H1 (cell line): ENCODE results near the gene HIVEP3. TPM values are rescaled to one million over a fixed set of nuclear protein-coding genes. Genes with fewer than 3 reads are reported as not detected.
A peak's percentile ranks its signal among the peaks of the same experiment; 100 is the strongest.

ENCODE experiments used
- CTCF ChIA-PET: fragments of 300-600 bp; sonication (Branson Sonifier 250); formaldehyde crosslinking; loops from one replicate; lab custom pipeline; 2021; ENCODE audit not compliant: partially characterized antibody; lab: Charles Lee
- POLR2A ChIA-PET: fragments of 300-600 bp; sonication (Branson Sonifier 250); formaldehyde crosslinking; loops from one replicate; lab custom pipeline; 2021; ENCODE audit warnings: inconsistent platforms; ENCODE audit not compliant: partially characterized antibody; lab: Charles Lee
- DNase-seq, 2 experiments: peaks; one replicate each; pipeline versions ENCODE4 v3.0.0 to v3.0.0-alpha.2; 2010 to 2022; ENCODE audit warnings: low spot score in 2 of 2, low read depth in 1 of 2, mixed read lengths in 1 of 2
- FAIRE-seq: peaks from 2 replicates; lab custom pipeline; 2011; peaks lifted over from hg19 to GRCh38; lab: Jason Lieb, UNC
- H2AFZ ChIP-seq: 2 replicates; pipeline ENCODE4 v1.8.1; 2012; ENCODE audit warnings: low read length, inconsistent platforms
- H2AK5ac ChIP-seq: 2 replicates; pipeline ENCODE4 v1.6.1; 2013; ENCODE audit warnings: low read depth, low read length
- H2BK120ac ChIP-seq: replicated peaks from 2 replicates; pipeline ENCODE3; 2013; ENCODE audit warnings: low read depth, low read length, inconsistent platforms
- H2BK12ac ChIP-seq: 2 replicates; pipeline ENCODE4 v1.6.1; 2013; ENCODE audit warnings: low read depth, low read length
- H2BK15ac ChIP-seq: 2 replicates; pipeline ENCODE4 v1.6.1; 2013; ENCODE audit warnings: low read length
- H2BK20ac ChIP-seq: 2 replicates; pipeline ENCODE4 v1.6.1; 2013; ENCODE audit warnings: low read length
- H2BK5ac ChIP-seq: 2 replicates; pipeline ENCODE4 v1.6.1; 2013; ENCODE audit warnings: low read depth, low read length
- H3K14ac ChIP-seq: 2 replicates; pipeline ENCODE4 v1.6.1; 2013; ENCODE audit warnings: inconsistent platforms; ENCODE audit not compliant: insufficient read length
- H3K18ac ChIP-seq: 2 replicates; pipeline ENCODE4 v1.6.1; 2013; ENCODE audit warnings: low read length; ENCODE audit errors: extremely low read depth
- H3K23ac ChIP-seq: 2 replicates; pipeline ENCODE4 v1.6.1; 2013; ENCODE audit warnings: inconsistent platforms; ENCODE audit not compliant: insufficient read length
- H3K23me2 ChIP-seq: 2 replicates; pipeline ENCODE4 v1.6.1; 2013; ENCODE audit warnings: low read depth, low read length
- H3K27ac ChIP-seq: 2 replicates; pipeline ENCODE4 v1.6.1; 2011; ENCODE audit warnings: low read depth, low read length, inconsistent platforms
- H3K27me3 ChIP-seq, 4 experiments: replicated peaks in 1 of 4; 1 replicate in 1 of 4; 2 replicates in 3 of 4; pipeline versions ENCODE4 v1.6.1 to v1.8.1; 2011 to 2013; ENCODE audit warnings: low read length in 3 of 4, mild to moderate bottlenecking in 3 of 4, inconsistent platforms in 2 of 4, mixed read lengths in 2 of 4, moderate library complexity in 1 of 4; ENCODE audit not compliant: control insufficient read depth in 3 of 4, insufficient read depth in 3 of 4; ENCODE audit errors: extremely low read depth in 1 of 4
- H3K36me3 ChIP-seq, 4 experiments: 2 replicates each; pipeline versions ENCODE4 v1.6.1 to v1.8.1; 2011 to 2013; ENCODE audit warnings: mild to moderate bottlenecking in 4 of 4, low read length in 3 of 4, moderate library complexity in 2 of 4, control low read depth in 1 of 4, inconsistent platforms in 1 of 4; ENCODE audit not compliant: insufficient read depth in 4 of 4, control insufficient read depth in 2 of 4
- H3K4ac ChIP-seq: replicated peaks from 2 replicates; pipeline ENCODE3; 2013; ENCODE audit warnings: low read length, low read depth, mixed read lengths, inconsistent platforms; ENCODE audit not compliant: insufficient read length
- H3K4me1 ChIP-seq, 4 experiments: replicated peaks in 1 of 4; 1 replicate in 1 of 4; 2 replicates in 3 of 4; pipeline versions ENCODE4 v1.6.1 to v1.8.1; 2011 to 2013; ENCODE audit warnings: low read length in 3 of 4, inconsistent platforms in 2 of 4, mixed read lengths in 1 of 4; ENCODE audit not compliant: insufficient read depth in 4 of 4, control insufficient read depth in 3 of 4
- H3K4me2 ChIP-seq, 2 experiments: 2 replicates each; pipeline versions ENCODE4 v1.6.1 to v1.8.1; 2011 to 2013; ENCODE audit warnings: low read depth in 2 of 2, low read length in 2 of 2, control low read depth in 1 of 2, inconsistent platforms in 1 of 2, mild to moderate bottlenecking in 1 of 2; ENCODE audit not compliant: insufficient read depth in 1 of 2
- H3K4me3 ChIP-seq, 4 experiments: fragments of 200-600, 300-600 bp in 1 of 4; sonication (generic), shearing (Covaris generic), sonication (Bioruptor Twin) in 1 of 4; 2 replicates each; pipeline versions ENCODE4 v1.5.1 to v1.8.1; 2011 to 2016; ENCODE audit warnings: low read length in 4 of 4, low read depth in 3 of 4, control low read depth in 2 of 4, inconsistent platforms in 2 of 4, mild to moderate bottlenecking in 2 of 4, mixed read lengths in 1 of 4, moderate library complexity in 1 of 4; ENCODE audit not compliant: insufficient read depth in 2 of 4; ENCODE audit errors: extremely low read depth in 1 of 4
- H3K56ac ChIP-seq: replicated peaks from 2 replicates; pipeline ENCODE3; 2013; ENCODE audit warnings: low read depth, mild to moderate bottlenecking, mixed read lengths, low read length, inconsistent platforms; ENCODE audit not compliant: insufficient read length
- H3K79me1 ChIP-seq: 2 replicates; pipeline ENCODE4 v1.6.1; 2013; ENCODE audit warnings: low read depth, low read length, control low read depth
- H3K79me2 ChIP-seq, 2 experiments: 2 replicates each; pipeline versions ENCODE4 v1.6.1 to v1.8.1; 2012 to 2013; ENCODE audit warnings: low read length in 2 of 2, mild to moderate bottlenecking in 2 of 2, inconsistent platforms in 1 of 2; ENCODE audit not compliant: insufficient read depth in 2 of 2, control insufficient read depth in 1 of 2
- H3K9ac ChIP-seq, 4 experiments: replicated peaks in 1 of 4; 1 replicate in 1 of 4; 2 replicates in 3 of 4; pipeline versions ENCODE4 v1.6.1 to v1.8.1; 2011 to 2013; ENCODE audit warnings: low read depth in 3 of 4, low read length in 3 of 4, control low read depth in 2 of 4, mild to moderate bottlenecking in 2 of 4, moderate library complexity in 2 of 4, inconsistent platforms in 1 of 4; ENCODE audit errors: extremely low read depth in 1 of 4
- H3K9me3 ChIP-seq, 2 experiments: 2 replicates each; pipeline versions ENCODE4 v1.6.1 to v1.8.1; 2012 to 2013; ENCODE audit warnings: mild to moderate bottlenecking in 2 of 2, moderate library complexity in 2 of 2, control low read depth in 1 of 2, inconsistent platforms in 1 of 2, low read depth in 1 of 2, low read length in 1 of 2, mixed read lengths in 1 of 2; ENCODE audit not compliant: insufficient read depth in 2 of 2
- H4K20me1 ChIP-seq, 2 experiments: replicated peaks in 1 of 2; 2 replicates each; pipeline versions ENCODE3 to v1.8.1; 2011 to 2013; ENCODE audit warnings: inconsistent platforms in 2 of 2, low read length in 2 of 2, mild to moderate bottlenecking in 1 of 2; ENCODE audit not compliant: insufficient read depth in 2 of 2, control insufficient read depth in 1 of 2
- H4K5ac ChIP-seq: 2 replicates; pipeline ENCODE4 v1.6.1; 2013; ENCODE audit warnings: low read length, low read depth, mixed read lengths, inconsistent platforms; ENCODE audit not compliant: insufficient read length
- H4K8ac ChIP-seq: 2 replicates; pipeline ENCODE4 v1.8.0; 2013; ENCODE audit warnings: mild to moderate bottlenecking, moderate library complexity, low read length, inconsistent platforms; ENCODE audit not compliant: insufficient read depth; ENCODE audit errors: extremely low read depth
- H4K91ac ChIP-seq: replicated peaks from 2 replicates; pipeline ENCODE3; 2013; ENCODE audit warnings: low read length, mixed read lengths, inconsistent platforms; ENCODE audit not compliant: insufficient read length
- CBX8 ChIP-seq: fragments of 300-800, 300-1000 bp; sonication (generic); IDR thresholded peaks from 2 replicates; pipeline ENCODE4 v1.7.1; 2016; ENCODE audit warnings: low read depth, low read length, borderline replicate concordance
- RAD21 ChIP-seq, 2 experiments: IDR thresholded peaks in 1 of 2; conservative IDR thresholded peaks in 1 of 2; 2 replicates each; pipeline ENCODE4 v1.6.1; 2011; ENCODE audit warnings: low read depth in 2 of 2, low read length in 2 of 2, improper control_type of control experiment in 1 of 2, inconsistent platforms in 1 of 2, mild to moderate bottlenecking in 1 of 2, moderate library complexity in 1 of 2
- polyA plus RNA-seq, 7 experiments: library from polyadenylated mRNA; depleted of rRNA in 3 of 7; stranded (reverse) in 5 of 7; unstranded in 2 of 7; fragments of >200 nt in 5 of 7; fragments of 200-250 nt in 2 of 7; gene quantifications; 1 replicate in 5 of 7; 2 replicates in 1 of 7; 4 replicates in 1 of 7; pipeline versions ENCODE4 v1.2.1 to v1.2.3, GENCODE V29; 2011 to 2013; ENCODE audit warnings: missing spikeins in 2 of 7, mixed read lengths in 2 of 7
- total RNA-seq: library from RNA; stranded (reverse); fragmentation: NEBNext Ultra II Directional; extraction: Animal tissue kit (Norgen Biotek cat#: 25700); gene quantifications from 2 replicates; pipeline ENCODE4 v1.2.1, GENCODE V29; 2021

Gene HIVEP3
- total and polyA plus RNA-seq, 2 of the 8 experiments (the other 6 are each of a cell fraction or from before 2014, with no cell fraction given) = 0.24 to 0.69 TPM

DNA sequence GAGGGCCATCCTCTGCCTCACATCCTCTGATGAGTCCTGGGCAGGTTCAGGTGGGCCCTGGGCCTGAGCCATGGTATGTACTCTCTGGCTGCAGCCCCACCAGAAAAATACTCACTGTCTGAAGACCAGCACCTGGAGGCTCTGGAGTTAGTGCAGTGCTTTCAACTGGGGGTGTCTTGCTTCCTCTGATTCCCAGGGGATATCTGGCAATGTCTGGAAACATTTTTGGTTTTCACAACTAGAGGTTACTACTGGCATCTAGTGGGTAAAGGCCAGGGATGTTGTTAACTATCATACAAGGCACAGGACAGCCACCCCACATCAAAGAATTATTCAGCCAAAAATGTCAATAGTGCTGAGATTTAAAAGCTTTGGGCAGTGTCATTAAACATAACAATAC, 152.7 kb downstream of the HIVEP3 start:
- Histone ChIP-seq H3K27ac (no peak overlapping the region), H3K23ac (no peak overlapping the region), H2BK5ac (no peak overlapping the region), H3K36me3 (no peaks in the 10 kb centered on the region; a peak in 1 of 8 replicates), H2BK120ac (no peak overlapping the region), H2BK20ac (no peak overlapping the region), H2BK15ac (no peak overlapping the region), H4K20me1 (no peaks in the 10 kb centered on the region), H3K27me3 (no peaks in the 10 kb centered on the region), H2AK5ac (no peak overlapping the region), H4K5ac (no peak overlapping the region), H3K9me3 (no peaks in the 10 kb centered on the region), H3K9ac (no peak overlapping the region), H3K79me1 (no peaks in the 10 kb centered on the region; the same call in 1 of the 2 replicates), H3K4me2 (no peak overlapping the region), H3K14ac (no peak overlapping the region), H3K79me2 (no peaks in the 10 kb centered on the region; a peak in 1 of 4 replicates), H4K91ac (no peak overlapping the region), H2BK12ac (no peak overlapping the region), H3K18ac (no peak overlapping the region), H3K56ac (no peak overlapping the region), H3K23me2 (no peaks in the 10 kb centered on the region), H3K4me1 (peaks cover 0 to 2% (median 0%) of the 10 kb centered on the region in 4 experiments; a peak in 2 of 7 replicates), H3K4me3 (no peak overlapping the region), H2AFZ (no peak overlapping the region), H4K8ac (no peak overlapping the region), H3K4ac (no peak overlapping the region)
- TF ChIP-seq RAD21 (IDR thresholded peaks at IDR 0.05 in 1 of 2, conservative IDR thresholded peaks at IDR 0.05 in 1 of 2; ENCODE audit: low read depth in 2 of 2, low read length in 2 of 2) = peak in 1 of 2 experiments; percentile 8; a peak in 1 of 4 replicates
- no peak for TF ChIP-seq CBX8
- ChIA-PET POLR2A (no interaction called here), CTCF (interaction anchor here (0.9 to 1.3 kb wide), 4 partner anchors 12 to 192 kb away, joined by 3 to 4 read pairs (median 3); no protein-coding TSS in a partner anchor)
- DNase-seq = no peak
- no peak for FAIRE-seq
